ENCODE results near the gene SLC12A7. TPM values are rescaled to one million over a fixed set of nuclear protein-coding genes. Genes with fewer than 3 reads are reported as not detected.
"Not testable (repeated sequence)": the region's sequence is repeated elsewhere in the genome, so short reads cannot be mapped to it uniquely, and the experiment has no call there.

SLC12A7 gene
- total RNA-seq, 1 donor from 2014 or later: 11.5 TPM

- H3K27me3 Mint-ChIP-seq (ENCODE audit: unreplicated experiment): peaks cover 12% of the 10 kb centered on the region
- no peak overlapping the region for H3K4me3 Mint-ChIP-seq (ENCODE audit: unreplicated experiment)
- H3K9me3 Mint-ChIP-seq (ENCODE audit: unreplicated experiment): no peaks in the 10 kb centered on the region
- no peaks in the 10 kb centered on the region for H3K36me3 Mint-ChIP-seq (ENCODE audit: unreplicated experiment)
- DNase-seq (ENCODE audit: extremely low spot score, unreplicated experiment): no peak
- H3K4me1 Mint-ChIP-seq (ENCODE audit: unreplicated experiment): no peaks in the 10 kb centered on the region
- H3K27ac Mint-ChIP-seq (ENCODE audit: unreplicated experiment): no peak overlapping the region
- TF ChIP-seq, protein P1, sequence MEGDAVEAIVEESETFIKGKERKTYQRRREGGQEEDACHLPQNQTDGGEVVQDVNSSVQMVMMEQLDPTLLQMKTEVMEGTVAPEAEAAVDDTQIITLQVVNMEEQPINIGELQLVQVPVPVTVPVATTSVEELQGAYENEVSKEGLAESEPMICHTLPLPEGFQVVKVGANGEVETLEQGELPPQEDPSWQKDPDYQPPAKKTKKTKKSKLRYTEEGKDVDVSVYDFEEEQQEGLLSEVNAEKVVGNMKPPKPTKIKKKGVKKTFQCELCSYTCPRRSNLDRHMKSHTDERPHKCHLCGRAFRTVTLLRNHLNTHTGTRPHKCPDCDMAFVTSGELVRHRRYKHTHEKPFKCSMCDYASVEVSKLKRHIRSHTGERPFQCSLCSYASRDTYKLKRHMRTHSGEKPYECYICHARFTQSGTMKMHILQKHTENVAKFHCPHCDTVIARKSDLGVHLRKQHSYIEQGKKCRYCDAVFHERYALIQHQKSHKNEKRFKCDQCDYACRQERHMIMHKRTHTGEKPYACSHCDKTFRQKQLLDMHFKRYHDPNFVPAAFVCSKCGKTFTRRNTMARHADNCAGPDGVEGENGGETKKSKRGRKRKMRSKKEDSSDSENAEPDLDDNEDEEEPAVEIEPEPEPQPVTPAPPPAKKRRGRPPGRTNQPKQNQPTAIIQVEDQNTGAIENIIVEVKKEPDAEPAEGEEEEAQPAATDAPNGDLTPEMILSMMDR (IDR thresholded peaks at IDR 0.05): no peak
These were observed 84.0 kb downstream of the SLC12A7 start for GRCh38 chr5:1027631-1028441.

GRCh38 chr5:1026700-1027621 lies 84.9 kb downstream of the SLC12A7 start:
- H3K4me1 Mint-ChIP-seq (ENCODE audit: unreplicated experiment): no peaks in the 10 kb centered on the region
- H3K9me3 Mint-ChIP-seq (ENCODE audit: unreplicated experiment): no peaks in the 10 kb centered on the region
- H3K27me3 Mint-ChIP-seq (ENCODE audit: unreplicated experiment): peaks cover 12% of the 10 kb centered on the region
- H3K36me3 Mint-ChIP-seq (ENCODE audit: unreplicated experiment): no peaks in the 10 kb centered on the region
- TF ChIP-seq, protein P1 (IDR thresholded peaks at IDR 0.05): no peak
- DNase-seq (ENCODE audit: extremely low spot score, unreplicated experiment): no peak
- no peak overlapping the region for H3K4me3 Mint-ChIP-seq (ENCODE audit: unreplicated experiment)
- H3K27ac Mint-ChIP-seq (ENCODE audit: unreplicated experiment): no peak overlapping the region

DNA sequence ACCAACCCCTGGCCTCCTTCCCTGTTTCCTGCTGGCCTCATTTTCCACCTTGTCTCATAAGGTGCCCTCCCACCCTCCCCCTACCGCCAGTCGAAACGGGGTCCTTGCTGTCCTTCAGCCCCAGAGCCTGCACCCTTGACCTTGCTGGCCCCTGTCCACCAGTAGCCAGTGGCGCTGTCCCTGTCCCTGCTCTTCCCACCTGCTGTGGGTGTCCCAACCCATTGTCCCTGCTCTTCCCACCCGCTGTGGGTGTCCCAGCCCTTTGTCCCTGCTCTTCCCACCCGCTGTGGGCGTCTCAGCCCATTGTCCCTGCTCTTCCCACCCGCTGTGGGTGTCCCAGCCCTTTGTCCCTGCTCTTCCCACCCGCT lies 89.9 kb downstream of the SLC12A7 start:
- not testable (repeated sequence) for DNase-seq (ENCODE audit: extremely low spot score, unreplicated experiment); H3K4me1 Mint-ChIP-seq (ENCODE audit: unreplicated experiment); H3K9me3 Mint-ChIP-seq (ENCODE audit: unreplicated experiment); H3K27ac Mint-ChIP-seq (ENCODE audit: unreplicated experiment); H3K36me3 Mint-ChIP-seq (ENCODE audit: unreplicated experiment); H3K4me3 Mint-ChIP-seq (ENCODE audit: unreplicated experiment)
- peaks cover 10% of the 10 kb centered on the region for H3K27me3 Mint-ChIP-seq (ENCODE audit: unreplicated experiment)

- H3K27me3 Mint-ChIP-seq (ENCODE audit: unreplicated experiment): peaks cover 16% of the 10 kb centered on the region
These were observed 90.5 kb downstream of the SLC12A7 start for GRCh38 chr5:1021136-1021968.

DNA sequence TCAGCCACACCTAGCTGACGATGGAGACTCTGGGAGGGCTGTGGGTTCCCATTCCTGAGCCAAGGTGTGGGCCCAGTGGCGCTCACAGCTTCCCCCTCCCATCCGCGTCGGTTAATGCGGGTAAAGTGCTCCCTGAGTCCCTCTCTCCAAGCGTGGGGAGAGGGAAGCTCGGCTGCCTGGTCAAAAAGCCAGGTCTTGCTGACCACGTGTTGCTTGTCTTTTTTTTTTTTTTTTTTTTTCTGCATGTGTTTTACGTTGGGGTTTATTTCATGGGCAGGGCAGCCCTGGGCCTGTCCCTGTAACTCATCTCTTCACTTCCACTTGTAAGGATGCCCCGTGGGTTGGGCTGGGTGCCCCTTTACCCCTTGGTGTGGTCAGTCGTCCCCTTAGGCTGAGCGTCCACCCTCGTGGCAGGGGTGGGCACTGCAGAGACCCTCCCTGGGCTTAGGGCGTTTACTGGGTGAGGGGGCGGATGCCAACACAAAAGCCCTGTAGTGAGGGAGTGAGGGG lies 91.4 kb downstream of the SLC12A7 start:
- no peaks in the 10 kb centered on the region for H3K4me1 Mint-ChIP-seq (ENCODE audit: unreplicated experiment)
- no peak overlapping the region for H3K4me3 Mint-ChIP-seq (ENCODE audit: unreplicated experiment)
- peaks cover 19% of the 10 kb centered on the region for H3K27me3 Mint-ChIP-seq (ENCODE audit: unreplicated experiment)
- DNase-seq (ENCODE audit: extremely low spot score, unreplicated experiment): no peak
- H3K9me3 Mint-ChIP-seq (ENCODE audit: unreplicated experiment): no peaks in the 10 kb centered on the region
- H3K36me3 Mint-ChIP-seq (ENCODE audit: unreplicated experiment): no peaks in the 10 kb centered on the region
- TF ChIP-seq, protein P1 (IDR thresholded peaks at IDR 0.05): no peak
- H3K27ac Mint-ChIP-seq (ENCODE audit: unreplicated experiment): no peak overlapping the region

More at GRCh38 chr5:1021136-1021968, 90.5 kb downstream of the SLC12A7 start:
- H3K36me3 Mint-ChIP-seq (ENCODE audit: unreplicated experiment): no peaks in the 10 kb centered on the region
- no peak overlapping the region for H3K27ac Mint-ChIP-seq (ENCODE audit: unreplicated experiment)
- no peak for DNase-seq (ENCODE audit: extremely low spot score, unreplicated experiment)
- no peak overlapping the region for H3K4me3 Mint-ChIP-seq (ENCODE audit: unreplicated experiment)
- H3K9me3 Mint-ChIP-seq (ENCODE audit: unreplicated experiment): no peaks in the 10 kb centered on the region
- no peaks in the 10 kb centered on the region for H3K4me1 Mint-ChIP-seq (ENCODE audit: unreplicated experiment)
- TF ChIP-seq, protein P1 (IDR thresholded peaks at IDR 0.05): no peak

Data from osteocyte (in vitro differentiated cells).